Liver (tissue), 3 donors: ENCODE results near the gene WARS2.

ENCODE experiments used
- FOXA1 ChIP-seq: IDR thresholded peaks from 2 replicates; pipeline ENCODE4 v1.6.1; 2016; ENCODE audit warnings: antibody characterized with exemption
- TAF1 ChIP-seq: conservative IDR thresholded peaks from 2 replicates; pipeline ENCODE4 v1.6.1; 2016; ENCODE audit warnings: antibody characterized with exemption, mild to moderate bottlenecking
- TF ChIP-seq, protein P1 (sequence below): fragments of 150-350 bp; IDR thresholded peaks from 2 replicates; pipeline ENCODE4 v1.5.1; 2017; ENCODE audit warnings: improper control_type of control experiment, low read depth, low read length; ENCODE audit not compliant: missing input control
- TF ChIP-seq, protein P2 (sequence below): IDR thresholded peaks from 2 replicates; pipeline ENCODE4 v1.6.1; 2016; ENCODE audit warnings: antibody characterized with exemption
- TF ChIP-seq, protein P3 (sequence below): IDR thresholded peaks from 2 replicates; pipeline ENCODE4 v1.6.1; 2016; ENCODE audit warnings: antibody characterized with exemption
- TF ChIP-seq, protein P4 (sequence below): IDR thresholded peaks from 2 replicates; pipeline ENCODE4 v1.6.1; 2016; ENCODE audit warnings: antibody characterized with exemption, mild to moderate bottlenecking
- TF ChIP-seq, protein P5 (sequence below): IDR thresholded peaks from 2 replicates; pipeline ENCODE4 v1.6.1; 2016; ENCODE audit warnings: antibody characterized with exemption
- donor health status: healthy.
- donor health status: healthy.

DNA sequence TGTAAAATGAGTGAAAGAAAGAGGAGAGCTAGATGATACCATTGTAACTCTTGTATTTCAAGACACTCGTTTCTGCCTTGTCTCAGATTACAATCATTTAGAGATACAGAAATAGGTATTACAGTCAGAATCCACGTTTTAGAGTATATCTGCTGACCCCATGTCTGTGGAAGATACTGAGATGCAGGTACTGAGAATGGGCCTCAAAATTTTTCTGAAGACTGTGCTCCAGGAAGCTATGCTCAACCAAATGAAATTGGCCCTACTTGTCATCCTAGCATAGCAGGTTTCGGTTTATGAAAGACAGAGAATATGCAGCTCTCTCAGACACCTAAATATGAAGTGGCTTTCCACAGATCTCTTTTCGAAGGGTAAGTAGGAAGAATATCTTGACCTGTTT, 6.0 kb upstream of the WARS2 start:
- TF ChIP-seq TAF1 (no peak), FOXA1 (no peak)
- TF ChIP-seq, protein P1, sequence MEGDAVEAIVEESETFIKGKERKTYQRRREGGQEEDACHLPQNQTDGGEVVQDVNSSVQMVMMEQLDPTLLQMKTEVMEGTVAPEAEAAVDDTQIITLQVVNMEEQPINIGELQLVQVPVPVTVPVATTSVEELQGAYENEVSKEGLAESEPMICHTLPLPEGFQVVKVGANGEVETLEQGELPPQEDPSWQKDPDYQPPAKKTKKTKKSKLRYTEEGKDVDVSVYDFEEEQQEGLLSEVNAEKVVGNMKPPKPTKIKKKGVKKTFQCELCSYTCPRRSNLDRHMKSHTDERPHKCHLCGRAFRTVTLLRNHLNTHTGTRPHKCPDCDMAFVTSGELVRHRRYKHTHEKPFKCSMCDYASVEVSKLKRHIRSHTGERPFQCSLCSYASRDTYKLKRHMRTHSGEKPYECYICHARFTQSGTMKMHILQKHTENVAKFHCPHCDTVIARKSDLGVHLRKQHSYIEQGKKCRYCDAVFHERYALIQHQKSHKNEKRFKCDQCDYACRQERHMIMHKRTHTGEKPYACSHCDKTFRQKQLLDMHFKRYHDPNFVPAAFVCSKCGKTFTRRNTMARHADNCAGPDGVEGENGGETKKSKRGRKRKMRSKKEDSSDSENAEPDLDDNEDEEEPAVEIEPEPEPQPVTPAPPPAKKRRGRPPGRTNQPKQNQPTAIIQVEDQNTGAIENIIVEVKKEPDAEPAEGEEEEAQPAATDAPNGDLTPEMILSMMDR = no peak
- TF ChIP-seq, protein P2, sequence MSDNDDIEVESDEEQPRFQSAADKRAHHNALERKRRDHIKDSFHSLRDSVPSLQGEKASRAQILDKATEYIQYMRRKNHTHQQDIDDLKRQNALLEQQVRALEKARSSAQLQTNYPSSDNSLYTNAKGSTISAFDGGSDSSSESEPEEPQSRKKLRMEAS = no peak
- TF ChIP-seq, protein P3, sequence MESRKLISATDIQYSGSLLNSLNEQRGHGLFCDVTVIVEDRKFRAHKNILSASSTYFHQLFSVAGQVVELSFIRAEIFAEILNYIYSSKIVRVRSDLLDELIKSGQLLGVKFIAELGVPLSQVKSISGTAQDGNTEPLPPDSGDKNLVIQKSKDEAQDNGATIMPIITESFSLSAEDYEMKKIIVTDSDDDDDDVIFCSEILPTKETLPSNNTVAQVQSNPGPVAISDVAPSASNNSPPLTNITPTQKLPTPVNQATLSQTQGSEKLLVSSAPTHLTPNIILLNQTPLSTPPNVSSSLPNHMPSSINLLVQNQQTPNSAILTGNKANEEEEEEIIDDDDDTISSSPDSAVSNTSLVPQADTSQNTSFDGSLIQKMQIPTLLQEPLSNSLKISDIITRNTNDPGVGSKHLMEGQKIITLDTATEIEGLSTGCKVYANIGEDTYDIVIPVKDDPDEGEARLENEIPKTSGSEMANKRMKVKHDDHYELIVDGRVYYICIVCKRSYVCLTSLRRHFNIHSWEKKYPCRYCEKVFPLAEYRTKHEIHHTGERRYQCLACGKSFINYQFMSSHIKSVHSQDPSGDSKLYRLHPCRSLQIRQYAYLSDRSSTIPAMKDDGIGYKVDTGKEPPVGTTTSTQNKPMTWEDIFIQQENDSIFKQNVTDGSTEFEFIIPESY = no peak
- TF ChIP-seq, protein P4, sequence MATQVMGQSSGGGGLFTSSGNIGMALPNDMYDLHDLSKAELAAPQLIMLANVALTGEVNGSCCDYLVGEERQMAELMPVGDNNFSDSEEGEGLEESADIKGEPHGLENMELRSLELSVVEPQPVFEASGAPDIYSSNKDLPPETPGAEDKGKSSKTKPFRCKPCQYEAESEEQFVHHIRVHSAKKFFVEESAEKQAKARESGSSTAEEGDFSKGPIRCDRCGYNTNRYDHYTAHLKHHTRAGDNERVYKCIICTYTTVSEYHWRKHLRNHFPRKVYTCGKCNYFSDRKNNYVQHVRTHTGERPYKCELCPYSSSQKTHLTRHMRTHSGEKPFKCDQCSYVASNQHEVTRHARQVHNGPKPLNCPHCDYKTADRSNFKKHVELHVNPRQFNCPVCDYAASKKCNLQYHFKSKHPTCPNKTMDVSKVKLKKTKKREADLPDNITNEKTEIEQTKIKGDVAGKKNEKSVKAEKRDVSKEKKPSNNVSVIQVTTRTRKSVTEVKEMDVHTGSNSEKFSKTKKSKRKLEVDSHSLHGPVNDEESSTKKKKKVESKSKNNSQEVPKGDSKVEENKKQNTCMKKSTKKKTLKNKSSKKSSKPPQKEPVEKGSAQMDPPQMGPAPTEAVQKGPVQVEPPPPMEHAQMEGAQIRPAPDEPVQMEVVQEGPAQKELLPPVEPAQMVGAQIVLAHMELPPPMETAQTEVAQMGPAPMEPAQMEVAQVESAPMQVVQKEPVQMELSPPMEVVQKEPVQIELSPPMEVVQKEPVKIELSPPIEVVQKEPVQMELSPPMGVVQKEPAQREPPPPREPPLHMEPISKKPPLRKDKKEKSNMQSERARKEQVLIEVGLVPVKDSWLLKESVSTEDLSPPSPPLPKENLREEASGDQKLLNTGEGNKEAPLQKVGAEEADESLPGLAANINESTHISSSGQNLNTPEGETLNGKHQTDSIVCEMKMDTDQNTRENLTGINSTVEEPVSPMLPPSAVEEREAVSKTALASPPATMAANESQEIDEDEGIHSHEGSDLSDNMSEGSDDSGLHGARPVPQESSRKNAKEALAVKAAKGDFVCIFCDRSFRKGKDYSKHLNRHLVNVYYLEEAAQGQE = no peak
- TF ChIP-seq, protein P5, sequence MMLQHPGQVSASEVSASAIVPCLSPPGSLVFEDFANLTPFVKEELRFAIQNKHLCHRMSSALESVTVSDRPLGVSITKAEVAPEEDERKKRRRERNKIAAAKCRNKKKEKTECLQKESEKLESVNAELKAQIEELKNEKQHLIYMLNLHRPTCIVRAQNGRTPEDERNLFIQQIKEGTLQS = no peak
